OCI-LY7 (cell line): ENCODE data around the gene NR1I2.

Experiments used
- EZH2phosphoT487 ChIP-seq: fragments of 200-600 bp; sonication (generic); IDR thresholded peaks from 2 replicates; pipeline ENCODE4 v1.6.1; 2018; ENCODE audit warnings: low read depth, borderline replicate concordance, mild to moderate bottlenecking, mixed run types, antibody characterized with exemption, low read length, moderate library complexity, mixed read lengths
- TF ChIP-seq, protein P1 (sequence below): fragments of 200-600 bp; sonication (generic); conservative IDR thresholded peaks from 2 replicates; pipeline ENCODE4 v1.5.1; 2014; ENCODE audit warnings: mild to moderate bottlenecking, antibody characterized with exemption, low read length, moderate library complexity, mixed read lengths

DNA sequence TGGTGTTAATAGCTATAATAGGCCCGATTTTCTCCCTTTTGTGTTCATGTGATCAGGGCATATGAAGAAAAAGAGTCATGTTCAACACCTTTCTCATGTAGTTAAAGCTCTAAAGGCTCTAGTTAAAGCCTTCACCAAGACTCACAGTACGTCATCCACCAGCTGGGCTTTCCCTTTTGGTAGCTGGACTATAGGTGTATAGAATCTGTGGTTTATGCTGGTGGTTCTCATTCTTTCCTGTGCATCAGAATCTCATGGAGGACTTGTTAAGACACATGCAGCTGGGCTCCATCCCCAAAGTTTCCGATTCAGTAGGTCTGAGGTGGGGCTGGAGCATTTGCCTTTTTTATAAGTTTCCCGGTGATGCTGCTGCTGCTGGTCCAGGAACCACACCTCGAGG lies 48.1 kb upstream of the NR1I2 start:
- TF ChIP-seq, protein P1, sequence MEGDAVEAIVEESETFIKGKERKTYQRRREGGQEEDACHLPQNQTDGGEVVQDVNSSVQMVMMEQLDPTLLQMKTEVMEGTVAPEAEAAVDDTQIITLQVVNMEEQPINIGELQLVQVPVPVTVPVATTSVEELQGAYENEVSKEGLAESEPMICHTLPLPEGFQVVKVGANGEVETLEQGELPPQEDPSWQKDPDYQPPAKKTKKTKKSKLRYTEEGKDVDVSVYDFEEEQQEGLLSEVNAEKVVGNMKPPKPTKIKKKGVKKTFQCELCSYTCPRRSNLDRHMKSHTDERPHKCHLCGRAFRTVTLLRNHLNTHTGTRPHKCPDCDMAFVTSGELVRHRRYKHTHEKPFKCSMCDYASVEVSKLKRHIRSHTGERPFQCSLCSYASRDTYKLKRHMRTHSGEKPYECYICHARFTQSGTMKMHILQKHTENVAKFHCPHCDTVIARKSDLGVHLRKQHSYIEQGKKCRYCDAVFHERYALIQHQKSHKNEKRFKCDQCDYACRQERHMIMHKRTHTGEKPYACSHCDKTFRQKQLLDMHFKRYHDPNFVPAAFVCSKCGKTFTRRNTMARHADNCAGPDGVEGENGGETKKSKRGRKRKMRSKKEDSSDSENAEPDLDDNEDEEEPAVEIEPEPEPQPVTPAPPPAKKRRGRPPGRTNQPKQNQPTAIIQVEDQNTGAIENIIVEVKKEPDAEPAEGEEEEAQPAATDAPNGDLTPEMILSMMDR: no peak
- TF ChIP-seq EZH2phosphoT487: no peak
